ENCODE data around the gene VDR. TPM values are rescaled to one million over a fixed set of nuclear protein-coding genes. Genes with fewer than 3 reads are reported as not detected.

VDR gene
- total RNA-seq, 1 donor from 2014 or later: 0.20 TPM

DNA sequence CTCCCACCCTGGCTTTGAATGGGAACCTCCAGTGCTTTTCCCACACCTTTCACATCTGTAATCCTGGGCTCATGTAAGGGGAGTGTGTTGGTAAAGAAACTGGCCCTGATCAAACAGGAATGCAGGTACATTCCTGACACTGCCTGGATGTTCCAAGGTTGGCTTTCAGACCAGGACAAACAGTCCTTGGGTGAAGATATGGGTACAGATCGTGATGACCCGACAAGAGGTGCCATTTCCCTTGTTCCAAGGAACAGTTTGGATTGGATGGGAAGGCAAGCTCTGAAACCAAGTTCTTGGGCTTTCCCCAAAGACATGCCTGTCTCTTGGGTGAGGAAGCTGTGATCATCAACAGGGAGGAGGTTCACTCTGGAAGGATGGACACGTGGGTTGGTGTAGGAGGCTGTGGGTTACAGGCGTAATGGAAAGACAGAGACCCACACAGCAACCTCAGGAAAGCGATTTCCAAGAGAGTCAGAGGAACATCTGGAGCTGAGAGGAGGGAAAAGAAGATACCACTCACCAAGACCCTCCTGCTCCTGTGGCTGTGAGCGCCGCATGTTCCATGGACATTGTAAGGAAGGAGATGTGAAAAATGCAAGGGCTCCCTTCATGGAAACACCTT is 26.4 kb downstream of the VDR start:
- intact Hi-C loops (cut with micrococcal nuclease): no loop called here
- DNase-seq (no peak), ATAC-seq (no peak)

DNA sequence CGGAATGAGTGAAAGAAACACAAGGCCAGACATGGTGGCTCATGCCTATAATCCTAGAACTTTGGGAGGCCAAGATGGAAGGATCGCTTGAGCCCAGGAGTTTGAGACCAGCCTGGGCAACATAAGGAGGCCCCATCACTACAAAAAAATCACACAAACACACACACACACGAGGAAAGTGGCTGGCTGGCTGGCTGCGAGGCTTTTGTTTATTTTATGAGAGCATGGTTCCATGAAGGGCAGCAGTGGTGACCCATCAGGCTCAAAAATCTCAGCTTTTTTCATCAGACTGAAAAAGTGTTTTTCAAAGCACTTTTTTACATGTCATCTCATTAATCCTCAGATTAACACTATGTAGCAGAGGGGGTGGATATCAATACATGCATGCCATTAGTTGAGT is 27.7 kb downstream of the VDR start:
- intact Hi-C loops (cut with micrococcal nuclease): no loop called here
- ATAC-seq (no peak), DNase-seq (no peak)

DNA sequence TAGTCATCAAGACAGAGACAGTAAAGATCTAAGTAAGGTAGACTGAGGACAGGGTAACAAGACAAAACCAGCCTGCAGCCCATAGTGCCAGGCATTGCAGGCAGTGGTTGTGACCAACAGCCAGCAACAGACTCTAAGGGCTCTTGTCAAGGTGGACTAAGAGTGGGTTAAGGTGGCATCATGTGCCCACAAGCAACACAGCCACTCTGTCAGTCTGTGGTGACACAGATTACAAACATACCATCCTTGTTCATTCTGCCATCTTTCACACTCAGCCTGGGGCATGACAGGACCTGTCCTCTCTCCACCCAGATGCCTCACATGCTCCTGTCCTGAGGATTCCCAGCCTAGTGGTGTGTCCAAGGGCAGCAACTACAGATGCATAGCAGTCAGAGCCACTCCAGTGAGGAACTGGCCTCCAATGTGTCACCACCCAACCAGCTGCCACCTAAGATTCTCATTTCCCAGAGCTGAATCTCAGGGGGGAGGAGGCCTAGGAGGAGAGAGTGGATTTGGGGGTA is 28.3 kb downstream of the VDR start:
- intact Hi-C loops (cut with micrococcal nuclease): no loop called here
- DNase-seq: no peak
- ATAC-seq: no peak

DNA sequence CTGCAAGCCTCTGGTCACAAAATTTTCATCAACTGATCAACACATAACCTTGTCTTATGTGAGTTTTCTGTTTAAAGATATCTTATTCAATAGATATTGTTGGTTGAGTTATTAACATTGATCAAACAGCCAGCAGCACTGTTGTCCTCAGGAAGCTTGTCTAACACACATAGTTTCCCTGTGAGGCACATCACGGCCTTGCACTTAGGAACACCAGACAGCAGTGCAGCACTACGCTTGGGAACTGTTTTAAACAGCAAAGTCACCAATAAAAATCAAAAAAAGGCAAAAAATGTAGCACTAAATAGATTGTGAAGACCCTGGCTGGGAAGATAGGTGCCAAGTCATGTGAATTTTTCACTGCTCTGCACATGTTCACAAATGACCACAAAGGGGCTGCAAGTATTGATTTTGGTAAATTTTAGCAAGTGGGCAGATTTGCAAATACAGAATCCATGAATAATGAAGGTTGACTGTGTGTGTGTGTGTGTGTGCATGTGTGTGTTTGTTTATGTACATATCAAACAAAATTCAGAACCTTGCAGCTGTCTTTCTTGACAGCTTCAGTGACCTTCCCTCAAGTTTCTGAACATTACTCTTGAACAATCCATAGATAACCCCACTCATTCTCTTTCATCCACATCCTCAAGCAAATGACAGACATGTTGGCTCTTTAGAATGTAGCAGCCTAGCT is 28.9 kb downstream of the VDR start:
- intact Hi-C loops (cut with micrococcal nuclease): no loop called here
- no peak for DNase-seq
- no peak for ATAC-seq

DNA sequence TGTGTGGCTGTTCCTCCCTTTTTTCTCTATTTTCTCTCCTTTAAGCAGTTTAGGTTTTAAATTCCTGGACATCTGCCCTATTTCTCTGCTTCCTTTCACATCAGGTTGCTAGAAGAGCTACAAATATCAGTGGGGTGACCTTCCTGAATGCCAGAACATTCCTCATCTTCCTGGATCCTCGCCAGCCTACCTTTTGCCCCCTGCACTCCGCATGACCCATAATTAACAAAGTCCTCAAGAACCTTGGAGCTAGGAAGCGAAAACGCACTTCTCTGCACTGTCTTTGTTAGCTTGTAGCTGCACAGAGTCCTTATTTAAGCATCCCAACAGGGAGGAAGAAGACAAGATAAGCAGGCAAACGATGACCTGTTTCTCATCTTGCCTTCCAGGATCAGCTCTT is 30.5 kb downstream of the VDR start:
- ATAC-seq (no peak), DNase-seq (no peak)
- intact Hi-C loops (cut with micrococcal nuclease): no loop called here

DNA sequence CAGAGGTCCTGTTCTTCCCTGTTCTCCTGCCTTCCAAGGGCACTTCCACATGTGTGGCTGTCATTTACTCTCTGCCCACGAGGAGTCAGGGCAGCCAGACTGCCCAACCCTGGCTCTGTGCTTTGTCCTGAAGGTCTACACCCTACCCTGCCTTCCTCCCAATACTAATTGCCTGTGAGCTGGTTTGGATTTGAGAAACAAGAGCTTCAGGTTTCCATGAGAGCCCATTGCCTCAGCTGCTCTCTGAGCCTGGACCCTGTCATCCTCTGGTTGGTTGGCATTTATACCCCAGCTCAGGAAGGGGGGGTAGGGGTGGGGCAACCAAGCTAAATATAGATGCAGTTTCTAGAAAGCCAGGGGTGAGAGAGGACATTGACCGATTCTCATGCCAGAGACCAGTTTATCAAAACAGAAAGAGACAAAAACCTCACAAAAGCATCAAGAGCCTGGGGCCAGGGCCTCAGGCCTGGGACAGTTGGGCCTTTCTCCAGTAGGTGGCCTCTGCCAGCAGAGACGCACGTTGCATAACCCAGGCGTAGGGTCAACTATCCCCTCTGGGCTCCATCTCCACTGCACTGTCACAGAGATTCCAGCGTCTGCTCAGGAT is 34.5 kb downstream of the VDR start:
- peak; percentile 92 for ATAC-seq
- intact Hi-C loops (cut with micrococcal nuclease): no loop called here
- DNase-seq: peak; percentile 75

DNA sequence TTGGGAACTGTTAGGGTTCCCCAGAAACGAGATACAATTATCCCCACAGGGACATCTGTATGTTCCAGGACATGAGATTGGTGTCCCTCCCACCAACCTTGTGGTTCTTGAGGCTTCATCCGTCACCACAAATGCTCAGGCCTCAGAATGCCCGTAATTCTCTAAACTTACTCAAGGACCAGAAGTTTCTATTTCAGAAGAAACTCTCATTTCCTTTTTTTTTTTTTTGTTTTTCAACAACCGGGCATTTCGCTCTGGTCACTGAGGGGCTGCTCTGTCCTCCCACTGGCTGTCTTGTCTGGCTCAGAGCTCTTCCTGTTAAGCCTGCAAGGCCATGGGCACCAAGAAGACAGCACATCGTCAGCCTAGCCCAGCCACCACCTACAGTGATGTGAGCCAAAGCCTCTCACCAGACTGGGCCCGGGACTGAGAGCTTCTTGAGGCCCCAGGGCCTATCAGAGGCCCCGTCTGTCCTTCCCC is 36.2 kb downstream of the VDR start:
- no peak for DNase-seq
- no peak for ATAC-seq
- intact Hi-C loops (cut with micrococcal nuclease): no loop called here

DNA sequence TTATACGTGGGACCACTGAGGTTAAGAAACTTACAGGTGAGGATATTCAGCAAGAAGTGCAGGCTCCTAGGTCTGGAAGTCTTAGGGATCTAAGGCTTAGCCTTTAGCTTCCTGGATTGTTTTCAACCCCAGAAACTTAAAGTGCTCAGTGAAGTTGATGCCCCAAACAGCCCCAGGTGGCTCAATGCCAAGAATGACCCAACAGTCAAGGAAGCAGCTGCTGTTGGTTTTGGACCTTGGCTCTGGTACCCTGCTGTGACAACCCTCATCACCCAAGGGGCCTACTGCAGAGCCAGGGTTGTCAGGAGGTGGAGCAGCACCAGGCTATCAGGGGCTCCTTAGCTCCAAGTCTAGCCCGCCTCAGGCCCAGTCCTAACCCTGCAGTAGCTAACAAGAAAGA is 36.8 kb downstream of the VDR start:
- ATAC-seq (no peak), DNase-seq (no peak)
- intact Hi-C loops (cut with micrococcal nuclease): no loop called here

DNA sequence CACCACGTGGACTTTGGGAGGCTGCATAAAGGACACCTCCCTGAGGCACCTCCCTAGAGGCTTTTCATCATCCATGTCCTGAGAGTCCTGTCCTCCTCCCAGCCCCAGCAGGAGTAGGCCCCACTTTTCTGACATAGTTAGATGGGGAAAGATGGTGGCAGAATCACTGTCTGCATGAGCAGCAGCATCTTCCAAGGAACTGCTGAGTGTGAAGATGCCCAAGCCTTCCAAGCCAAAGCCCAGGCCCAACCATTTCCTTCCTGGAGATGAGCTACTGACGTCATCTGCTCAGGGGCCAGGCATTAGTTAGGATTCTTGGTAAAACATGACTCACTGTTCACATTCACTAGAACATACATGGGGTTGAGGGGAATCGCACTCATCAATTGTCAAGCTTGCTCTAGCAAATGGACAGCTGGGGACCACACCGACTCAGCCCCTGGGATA is 37.3 kb downstream of the VDR start:
- DNase-seq: no peak
- intact Hi-C loops (cut with micrococcal nuclease): no loop called here
- no peak for ATAC-seq

DNA sequence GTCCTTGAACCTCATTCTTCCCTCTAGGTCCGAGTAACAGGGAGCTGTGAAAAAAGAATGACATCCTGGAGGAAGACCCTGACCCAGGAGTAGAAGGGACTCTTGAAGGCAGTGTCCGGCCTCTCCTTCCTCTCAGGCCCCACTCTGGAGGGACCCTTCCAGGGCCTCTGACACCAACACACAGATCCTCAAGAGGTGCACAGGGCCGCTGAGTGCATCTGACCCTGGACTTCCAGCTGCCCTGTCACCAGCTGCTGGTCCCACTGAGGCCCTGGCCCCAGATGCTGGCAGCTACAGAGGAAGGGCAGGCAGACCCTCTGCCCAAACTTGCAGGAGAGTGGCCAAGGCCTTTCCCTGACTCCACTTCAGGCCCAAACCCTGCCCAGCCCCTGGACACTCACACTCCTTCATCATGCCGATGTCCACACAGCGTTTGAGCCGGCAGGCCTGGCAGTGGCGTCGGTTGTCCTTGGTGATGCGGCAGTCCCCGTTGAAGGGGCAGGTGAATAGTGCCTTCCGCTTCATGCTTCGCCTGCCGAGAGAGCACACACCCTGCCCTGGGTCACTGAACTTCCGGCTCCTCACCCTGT is 40.1 kb downstream of the VDR start:
- ATAC-seq: no peak
- intact Hi-C loops (cut with micrococcal nuclease): no loop called here
- no peak for DNase-seq

DNA sequence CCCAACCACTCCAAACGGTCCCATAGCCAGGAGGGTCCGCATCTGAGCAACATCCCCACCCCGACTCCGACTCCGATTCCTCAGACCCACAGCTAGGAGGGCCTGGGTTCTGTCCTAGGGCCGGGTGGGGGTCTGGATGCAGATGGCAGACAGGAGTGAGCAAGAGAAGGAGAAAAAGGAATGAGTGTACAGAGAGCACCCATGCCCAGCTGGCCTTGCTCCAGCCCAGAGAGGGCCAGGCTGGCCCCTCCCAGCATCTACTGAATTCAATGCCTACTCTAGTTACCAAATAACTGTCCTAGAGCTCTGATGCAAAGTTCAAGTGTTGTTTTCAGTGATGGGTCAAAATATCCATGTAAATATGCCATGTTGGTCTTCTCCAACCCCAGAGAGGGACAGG is 40.8 kb downstream of the VDR start:
- no peak for DNase-seq
- intact Hi-C loops (cut with micrococcal nuclease): no loop called here
- ATAC-seq: no peak

DNA sequence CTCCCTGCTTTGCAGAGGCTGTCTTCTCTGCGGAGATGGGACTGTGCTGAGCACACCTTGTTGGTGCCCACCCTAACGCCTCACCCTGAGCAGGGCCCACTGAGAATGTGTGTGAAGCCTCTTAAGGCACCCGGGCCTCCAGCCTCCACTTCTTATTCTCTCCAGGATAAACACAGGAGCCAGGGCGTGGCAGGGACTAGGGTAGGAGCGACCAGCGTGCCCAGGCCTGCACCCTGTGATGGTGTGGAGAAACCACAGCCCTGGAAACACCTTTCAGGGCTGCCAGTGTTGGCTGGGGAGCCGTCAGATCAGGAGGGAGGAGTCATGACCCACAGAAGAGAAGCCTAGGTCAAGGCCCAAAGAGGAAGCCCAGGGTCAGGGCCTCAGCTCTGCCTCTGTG is 41.3 kb downstream of the VDR start:
- DNase-seq (no peak), ATAC-seq (no peak)
- intact Hi-C loops (cut with micrococcal nuclease): no loop called here

DNA sequence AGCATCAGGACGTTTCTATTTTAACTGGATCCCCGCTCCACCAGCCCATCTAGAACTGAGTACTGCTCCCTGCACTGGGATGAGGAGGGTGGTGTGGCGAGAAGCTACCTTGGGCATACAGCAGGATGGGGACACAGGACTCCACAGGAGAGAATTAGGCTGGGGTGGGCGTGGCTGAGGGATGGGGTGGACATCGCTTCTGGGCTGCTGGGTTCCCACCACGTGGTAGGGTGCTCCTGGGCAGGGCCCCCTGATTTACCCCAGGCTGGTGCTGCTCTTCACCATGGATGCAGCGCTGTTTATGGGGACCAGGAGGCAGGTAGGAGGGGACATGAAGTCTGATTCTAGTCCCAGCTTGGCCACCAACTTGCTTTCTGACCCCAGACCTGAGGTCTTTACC is 41.9 kb downstream of the VDR start:
- no peak for DNase-seq
- no peak for ATAC-seq
- intact Hi-C loops (cut with micrococcal nuclease): no loop called here

DNA sequence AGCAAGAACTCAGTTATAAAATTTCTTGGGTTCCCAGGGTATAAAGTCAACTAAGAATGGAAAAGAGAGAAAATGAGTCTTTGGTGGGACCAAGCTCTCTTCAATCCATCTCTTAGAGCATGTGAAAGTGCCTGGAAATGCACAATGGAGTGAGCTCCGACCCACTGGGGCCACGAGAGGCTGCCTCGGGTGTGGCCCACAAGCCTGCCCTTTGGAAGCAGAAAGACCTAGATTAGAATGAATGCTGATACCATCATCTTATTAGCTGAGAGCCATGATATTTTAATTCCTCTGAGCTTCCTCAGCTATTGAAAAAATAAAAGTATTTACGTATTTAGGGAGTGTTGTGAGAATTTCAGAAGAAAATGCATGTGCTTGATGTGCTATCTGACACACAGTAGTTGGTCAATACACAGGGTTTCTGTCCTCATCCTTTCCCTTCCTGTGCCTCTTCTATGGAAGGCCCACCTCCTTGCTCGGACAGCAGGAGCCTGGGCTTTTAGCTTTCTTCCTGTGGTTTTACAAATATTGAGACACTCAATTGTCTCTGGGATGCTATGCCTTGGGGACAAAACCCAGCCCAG is 42.5 kb downstream of the VDR start:
- DNase-seq (no peak), ATAC-seq (no peak)
- intact Hi-C loops (cut with micrococcal nuclease): no loop called here

DNA sequence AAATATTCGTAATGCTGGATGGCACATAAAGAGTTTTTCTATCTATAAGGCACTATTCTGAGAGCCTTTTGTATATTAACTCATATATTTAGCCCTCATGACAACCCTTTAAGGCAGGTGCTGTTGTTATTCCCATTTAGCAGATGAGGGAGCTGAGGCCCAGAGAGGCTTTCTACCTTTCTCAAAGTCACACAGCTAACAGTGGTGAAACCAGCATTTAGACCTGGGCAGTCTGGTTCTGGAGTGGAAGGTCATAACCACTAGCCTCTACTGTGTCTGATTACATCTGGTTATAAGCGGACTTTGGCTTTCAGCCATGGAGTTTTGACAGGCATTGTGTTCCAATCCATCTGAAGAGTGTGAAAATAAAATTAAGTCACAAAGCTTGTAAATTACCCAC is 43.9 kb downstream of the VDR start:
- DNase-seq (no peak), ATAC-seq (no peak)
- intact Hi-C loops (cut with micrococcal nuclease): no loop called here

DNA sequence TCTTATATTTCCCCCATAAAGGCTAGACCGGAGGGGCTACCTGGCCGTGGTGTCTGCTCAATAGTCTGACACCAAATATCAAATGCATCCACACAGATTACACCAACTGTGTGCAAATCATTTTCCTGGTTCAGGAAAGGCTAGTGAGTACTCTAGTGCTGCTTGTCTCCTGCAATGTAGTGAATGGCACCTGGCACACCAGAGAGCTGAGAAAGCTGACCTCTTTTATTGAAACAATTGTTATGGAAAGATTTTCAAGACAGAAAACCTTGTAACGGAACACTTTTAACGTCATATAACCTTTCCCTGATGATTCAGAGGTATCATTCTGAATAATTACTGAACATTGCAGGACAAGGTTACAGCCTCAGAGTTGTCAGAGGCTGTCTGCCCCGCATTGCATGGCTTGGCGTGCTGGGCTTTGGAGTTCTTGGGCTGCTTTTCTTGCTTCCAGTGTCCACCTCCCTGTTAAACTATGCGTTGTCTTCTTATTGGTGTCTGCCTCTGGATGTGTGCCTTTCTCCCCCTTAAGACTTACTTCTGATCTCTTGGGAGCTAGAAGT is 44.4 kb downstream of the VDR start:
- no peak for ATAC-seq
- no peak for DNase-seq
- intact Hi-C loops (cut with micrococcal nuclease): no loop called here

DNA sequence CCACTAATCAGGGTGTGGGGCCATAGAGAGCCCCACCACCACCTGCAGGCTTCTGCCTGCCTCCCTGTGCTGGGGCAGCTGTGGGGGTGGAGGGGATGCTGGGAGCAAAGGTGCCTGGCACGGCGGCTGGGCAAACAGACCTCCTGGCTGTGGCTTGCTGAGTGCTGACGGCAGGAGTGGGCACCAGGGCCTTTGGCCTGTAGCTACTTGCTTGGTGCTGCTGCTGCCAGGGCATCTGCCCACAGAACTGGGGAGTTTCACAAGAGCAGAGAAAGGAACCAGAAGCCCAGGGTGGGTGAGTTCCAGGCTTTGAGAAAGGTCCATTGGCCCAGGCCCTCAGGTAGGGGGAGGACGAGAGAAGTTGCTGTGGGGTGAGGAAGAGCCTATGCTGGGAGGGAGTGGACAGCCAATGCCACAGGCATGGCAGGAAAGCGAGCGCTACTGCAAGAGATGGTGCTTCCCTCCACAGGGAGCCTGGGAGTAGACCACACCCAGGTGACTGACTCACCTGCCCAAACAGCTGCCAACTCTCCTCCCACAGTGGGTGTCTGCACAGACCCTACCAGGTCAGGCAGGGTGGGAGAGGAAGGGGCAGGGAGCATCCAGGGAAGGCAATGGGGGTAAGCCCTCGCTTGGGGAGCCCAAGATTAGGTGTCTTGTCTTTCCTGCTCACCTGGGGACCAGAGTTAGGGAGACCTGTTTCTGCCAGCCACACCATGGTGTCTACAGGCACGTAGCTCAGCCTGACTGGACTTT is 46.1 kb downstream of the VDR start:
- intact Hi-C loops (cut with micrococcal nuclease): no loop called here
- no peak for DNase-seq
- no peak for ATAC-seq

DNA sequence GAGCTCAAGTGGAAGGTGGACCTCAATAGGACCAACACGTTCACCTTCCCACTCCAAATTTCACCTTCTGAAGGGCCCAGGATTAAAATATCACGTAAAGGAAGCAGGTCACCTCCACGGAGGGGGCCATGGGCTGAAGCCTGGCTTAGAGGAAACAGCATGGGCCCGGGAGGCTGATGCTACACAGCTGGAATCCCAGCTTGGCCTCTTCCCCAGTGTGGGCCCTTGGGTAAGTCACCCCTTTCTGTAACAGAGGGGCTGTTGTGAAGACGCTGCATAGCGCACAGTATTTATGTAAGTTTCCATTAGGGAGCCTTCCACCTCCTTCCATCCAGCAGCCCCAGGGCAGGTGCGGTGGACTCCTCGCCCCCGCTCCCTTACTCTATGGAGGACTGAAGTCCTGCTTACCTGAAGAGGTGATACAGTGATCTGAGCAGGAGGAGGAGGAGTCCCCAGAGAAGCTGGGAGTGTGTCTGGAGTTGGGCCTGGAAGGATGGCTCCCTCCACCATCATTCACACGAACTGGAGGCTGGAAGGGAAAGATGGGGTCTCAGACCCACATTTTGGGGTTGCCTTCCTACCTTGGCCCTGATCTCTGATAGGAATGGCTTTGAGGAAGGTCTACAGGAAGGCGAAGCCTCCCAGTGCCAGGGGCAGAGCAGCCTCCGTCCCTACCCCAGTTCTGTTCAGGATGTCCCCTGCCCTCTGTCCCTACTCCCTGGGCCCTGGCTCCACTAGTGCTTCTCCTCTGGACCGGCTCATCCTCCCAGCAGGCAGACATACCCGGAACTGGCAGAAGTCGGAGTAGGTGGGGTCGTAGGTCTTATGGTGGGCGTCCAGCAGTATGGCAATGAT is 47.8 kb downstream of the VDR start:
- no peak for DNase-seq
- intact Hi-C loops (cut with micrococcal nuclease): no loop called here
- no peak for ATAC-seq

Data from left ventricle myocardium superior (tissue), 1 donor.